Peyer's patch (tissue), 4 donors: ENCODE measurements around the gene GPX4. TPM values are rescaled to one million over a fixed set of nuclear protein-coding genes. Genes with fewer than 3 reads are reported as not detected.

Experiments used
- DNase-seq, 3 donors: peaks; one replicate each; pipeline ENCODE4 v3.0.0-alpha.2; 2017 to 2019
- H3K27ac ChIP-seq, 4 donors: fragments of 200-600 bp; sonication (generic); one replicate each; pipeline ENCODE4 v1.5.1; 2016 to 2019
- H3K27me3 ChIP-seq, 2 donors: fragments of 200-600 bp; sonication (generic); one replicate each; pipeline ENCODE4 v1.5.1; 2019
- H3K36me3 ChIP-seq, 3 donors: fragments of 200-600 bp; sonication (generic); one replicate each; pipeline ENCODE4 v1.5.1; 2016 to 2019
- H3K4me1 ChIP-seq, 4 donors: fragments of 200-600 bp; sonication (generic); one replicate each; pipeline ENCODE4 v1.5.1; 2016 to 2019
- H3K4me3 ChIP-seq, 4 donors: fragments of 200-600 bp; sonication (generic); 1 replicate in 3 of 4; 2 replicates in 1 of 4; pipeline ENCODE4 v1.5.1; 2016 to 2019; ENCODE audit warnings: mild to moderate bottlenecking in 1 of 4
- H3K9me3 ChIP-seq, 4 donors: fragments of 200-600 bp; sonication (generic); one replicate each; pipeline ENCODE4 v1.5.1; 2016 to 2019; ENCODE audit warnings: mild to moderate bottlenecking in 1 of 4
- POLR2A ChIP-seq, 2 donors: fragments of 450-650 bp; IDR thresholded peaks; one replicate each; pipeline ENCODE4 v1.5.1; 2017; ENCODE audit warnings: antibody characterized with exemption in 2 of 2, mild to moderate bottlenecking in 2 of 2, moderate library complexity in 2 of 2
- total RNA-seq, 4 donors: library from RNA; depleted of rRNA; stranded (reverse); fragments of >200 nt; gene quantifications; one replicate each; pipeline ENCODE4 v1.1.0, GENCODE V29; 2016
- TF ChIP-seq, protein P1 (sequence below), 6 experiments: fragments of 450-650 bp in 4 of 6; fragments of 200-600 bp in 2 of 6; sonication (generic) in 1 of 6; IDR thresholded peaks; one replicate each; pipeline ENCODE4 v1.5.1; 2017 to 2019; ENCODE audit warnings: antibody characterized with exemption in 6 of 6, mild to moderate bottlenecking in 3 of 6, moderate library complexity in 1 of 6

Gene GPX4
- total RNA-seq, 4 donors from 2014 or later, result 258 to 493 (median 326) TPM

DNA sequence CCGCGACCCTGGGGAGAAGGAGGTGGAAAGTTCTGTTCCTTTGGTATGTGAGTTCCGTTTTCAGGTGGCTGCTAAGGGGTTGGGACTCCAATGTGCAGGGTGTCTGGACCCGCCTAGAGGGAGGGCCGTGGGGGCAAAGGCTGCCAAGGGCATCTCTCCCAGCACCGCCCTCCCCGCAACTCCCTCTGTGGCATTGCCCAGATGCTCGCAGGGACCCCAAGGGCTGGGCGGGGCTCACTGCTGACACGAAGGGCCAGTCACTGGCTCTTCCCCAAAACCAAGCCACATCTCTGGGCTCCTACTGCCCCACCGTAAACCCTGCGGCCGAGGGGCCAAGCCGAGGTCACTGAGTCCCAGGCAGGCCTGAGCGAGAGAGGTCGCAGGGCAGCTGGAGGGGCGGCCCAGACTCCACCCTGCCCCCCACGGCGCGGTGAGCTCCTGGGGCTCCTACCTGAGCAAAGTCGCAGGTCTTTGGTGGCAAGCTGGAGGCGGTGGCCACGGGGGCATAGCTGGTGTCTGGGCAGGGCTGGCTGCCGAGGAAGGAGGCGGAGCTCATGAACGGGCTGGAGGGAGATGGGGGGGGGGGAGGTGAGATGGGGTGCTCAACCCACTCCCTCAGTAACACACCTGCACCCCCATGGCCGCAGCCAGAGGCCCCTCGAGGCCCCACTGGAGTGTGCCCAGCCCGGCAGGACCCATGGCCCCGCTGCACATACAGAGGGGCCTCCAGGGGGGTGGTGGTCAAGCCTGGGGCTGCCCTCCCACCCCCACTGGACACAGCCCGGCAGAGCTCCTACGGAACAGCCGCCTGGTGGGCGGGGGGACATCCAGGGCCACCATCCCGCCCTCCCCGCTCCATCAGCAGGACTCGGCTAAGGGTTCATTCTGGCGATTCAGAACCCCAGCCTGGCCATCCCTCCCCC lies 43.3 kb downstream of the GPX4 start:
- TF ChIP-seq, protein P1, sequence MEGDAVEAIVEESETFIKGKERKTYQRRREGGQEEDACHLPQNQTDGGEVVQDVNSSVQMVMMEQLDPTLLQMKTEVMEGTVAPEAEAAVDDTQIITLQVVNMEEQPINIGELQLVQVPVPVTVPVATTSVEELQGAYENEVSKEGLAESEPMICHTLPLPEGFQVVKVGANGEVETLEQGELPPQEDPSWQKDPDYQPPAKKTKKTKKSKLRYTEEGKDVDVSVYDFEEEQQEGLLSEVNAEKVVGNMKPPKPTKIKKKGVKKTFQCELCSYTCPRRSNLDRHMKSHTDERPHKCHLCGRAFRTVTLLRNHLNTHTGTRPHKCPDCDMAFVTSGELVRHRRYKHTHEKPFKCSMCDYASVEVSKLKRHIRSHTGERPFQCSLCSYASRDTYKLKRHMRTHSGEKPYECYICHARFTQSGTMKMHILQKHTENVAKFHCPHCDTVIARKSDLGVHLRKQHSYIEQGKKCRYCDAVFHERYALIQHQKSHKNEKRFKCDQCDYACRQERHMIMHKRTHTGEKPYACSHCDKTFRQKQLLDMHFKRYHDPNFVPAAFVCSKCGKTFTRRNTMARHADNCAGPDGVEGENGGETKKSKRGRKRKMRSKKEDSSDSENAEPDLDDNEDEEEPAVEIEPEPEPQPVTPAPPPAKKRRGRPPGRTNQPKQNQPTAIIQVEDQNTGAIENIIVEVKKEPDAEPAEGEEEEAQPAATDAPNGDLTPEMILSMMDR (IDR thresholded peaks at IDR 0.05), result no peak
- no peak for TF ChIP-seq POLR2A (IDR thresholded peaks at IDR 0.05)
- no peak for DNase-seq
- peaks cover 0 to 77% (median 0%) of the 10 kb centered on the region in 3 donors for H3K36me3 ChIP-seq

DNA sequence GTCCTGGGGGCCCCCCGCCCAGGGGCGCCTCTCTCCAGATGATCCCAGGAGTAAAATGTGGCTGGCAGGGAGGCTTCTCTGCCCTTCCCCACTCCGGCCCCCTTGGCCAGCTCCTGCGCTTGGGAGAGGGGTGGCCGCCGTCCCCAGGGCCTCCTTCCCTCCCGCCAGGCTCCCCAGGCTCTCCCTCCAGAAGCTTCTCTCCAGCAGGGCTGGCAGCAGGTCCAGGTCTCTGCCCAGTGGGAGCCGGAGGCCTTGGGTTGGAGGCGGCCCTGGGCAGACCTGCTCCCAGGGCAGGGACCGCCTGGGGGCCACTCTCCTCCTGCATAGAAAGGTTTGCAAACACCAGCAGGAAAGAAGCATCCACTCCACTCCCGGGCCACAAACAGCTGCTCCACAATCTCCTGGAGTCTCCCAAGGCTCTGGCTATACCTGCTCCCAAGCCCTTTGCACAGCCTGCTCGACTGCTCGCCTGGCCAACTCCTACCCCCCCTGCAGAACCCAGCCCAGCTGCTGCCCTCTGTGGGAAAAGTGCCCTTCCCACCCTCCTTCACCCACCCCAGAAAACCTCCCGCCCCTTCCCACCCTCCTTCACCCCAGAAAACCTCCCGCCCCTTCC lies 44.2 kb downstream of the GPX4 start:
- H3K27ac ChIP-seq, result no peak overlapping the region
- no peaks in the 10 kb centered on the region for H3K9me3 ChIP-seq
- H3K27me3 ChIP-seq, result no peaks in the 10 kb centered on the region
- peaks cover 0 to 78% (median 0%) of the 10 kb centered on the region in 3 donors for H3K36me3 ChIP-seq
- TF ChIP-seq POLR2A (IDR thresholded peaks at IDR 0.05), result no peak
- TF ChIP-seq, protein P1 (IDR thresholded peaks at IDR 0.05), result no peak
- no peak overlapping the region for H3K4me3 ChIP-seq
- no peaks in the 10 kb centered on the region for H3K4me1 ChIP-seq
- DNase-seq, result no peak

More for the DNA sequence above, 43.3 kb downstream of the GPX4 start:
- no peaks in the 10 kb centered on the region for H3K27me3 ChIP-seq
- H3K4me3 ChIP-seq, result no peak overlapping the region
- H3K27ac ChIP-seq, result no peak overlapping the region
- no peaks in the 10 kb centered on the region for H3K9me3 ChIP-seq
- H3K4me1 ChIP-seq, result no peaks in the 10 kb centered on the region

DNA sequence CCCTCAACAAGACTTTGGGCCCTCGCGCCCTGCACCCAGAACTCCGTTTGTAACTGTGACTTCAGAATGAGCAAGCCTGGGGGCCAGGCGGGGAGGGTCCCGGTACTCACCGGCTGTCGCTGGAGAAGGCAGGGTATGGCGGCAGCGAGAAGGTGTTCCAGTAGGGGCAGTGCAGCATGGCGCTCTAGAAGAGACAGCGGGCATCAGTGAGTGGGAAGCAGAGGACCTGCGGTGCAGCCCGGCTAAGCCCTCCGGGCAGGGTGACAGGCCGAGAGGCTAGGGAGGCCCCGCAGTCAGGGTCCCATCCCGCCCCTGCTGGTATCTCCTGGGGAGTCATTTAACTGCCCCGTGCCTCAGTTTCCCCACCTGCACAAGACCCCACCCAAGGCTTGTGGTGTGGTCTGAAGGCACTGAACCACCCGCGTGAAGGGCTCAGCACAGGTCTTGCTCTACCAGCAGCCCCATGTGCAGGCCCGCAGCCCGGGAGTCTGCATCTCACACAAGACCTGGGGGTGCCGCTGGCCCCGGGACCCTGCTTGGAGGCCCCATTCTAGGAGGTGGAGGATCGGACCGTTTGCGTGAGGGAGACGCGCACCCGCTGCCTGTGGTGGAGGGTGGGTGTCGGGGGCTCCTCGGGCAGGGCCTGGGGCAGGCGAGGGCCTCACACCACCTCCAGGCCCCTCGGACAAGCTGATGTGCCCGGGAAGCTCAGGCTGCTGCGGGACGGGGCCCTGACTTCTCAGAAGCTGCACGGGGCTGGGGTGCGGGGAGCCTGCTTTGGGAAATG lies 45.7 kb downstream of the GPX4 start:
- Histone ChIP-seq H3K4me3 (no peak overlapping the region), H3K27ac (no peak overlapping the region), H3K27me3 (no peaks in the 10 kb centered on the region), H3K9me3 (no peaks in the 10 kb centered on the region), H3K4me1 (peaks cover 0 to 5% (median under 1%) of the 10 kb centered on the region in 4 donors), H3K36me3 (peaks cover 0 to 76% (median 0%) of the 10 kb centered on the region in 3 donors)
- TF ChIP-seq, protein P1 (IDR thresholded peaks at IDR 0.05), result no peak
- no peak for TF ChIP-seq POLR2A (IDR thresholded peaks at IDR 0.05)
- no peak for DNase-seq

DNA sequence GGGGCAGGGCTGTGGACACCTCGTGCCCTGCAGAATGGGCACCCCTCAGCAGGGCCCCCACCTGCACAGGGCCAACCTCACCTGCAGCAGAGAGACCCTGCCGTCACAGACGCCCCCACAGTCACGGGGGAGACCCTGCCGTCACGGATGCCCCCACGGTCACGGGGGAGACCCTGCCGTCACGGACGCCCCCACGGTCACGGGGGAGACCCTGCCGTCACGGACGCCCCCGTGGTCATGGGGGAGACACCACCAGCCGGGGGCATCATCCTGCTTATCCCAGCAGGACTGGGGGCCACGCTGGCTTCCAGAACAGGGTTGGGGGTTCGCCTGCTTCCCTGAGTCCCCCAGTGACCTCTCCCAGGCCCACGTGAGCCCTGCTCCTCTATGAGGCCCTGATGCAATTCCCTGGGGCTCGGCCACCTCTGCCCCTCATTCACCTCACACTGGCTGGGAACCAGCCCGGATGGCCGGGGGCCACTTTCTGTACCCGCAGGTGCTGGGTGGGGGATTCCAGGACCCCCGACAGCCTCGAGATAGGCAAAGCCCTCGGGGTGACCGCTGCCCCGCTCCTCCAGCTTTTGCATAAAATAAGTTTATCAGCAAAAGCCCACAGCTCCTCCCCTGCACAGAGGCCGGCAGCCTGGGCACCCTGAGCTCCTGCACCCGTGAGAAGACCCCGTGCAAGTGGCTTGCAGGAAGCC lies 46.7 kb downstream of the GPX4 start:
- peaks cover 0 to 73% (median 0%) of the 10 kb centered on the region in 3 donors for H3K36me3 ChIP-seq
- peak overlapping the region in 1 of 4 donors; percentile 39 for H3K27ac ChIP-seq

More for the DNA sequence above, 46.7 kb downstream of the GPX4 start:
- no peak for TF ChIP-seq POLR2A (IDR thresholded peaks at IDR 0.05)
- TF ChIP-seq, protein P1 (IDR thresholded peaks at IDR 0.05), result no peak
- Histone ChIP-seq H3K27me3 (no peaks in the 10 kb centered on the region), H3K9me3 (no peaks in the 10 kb centered on the region), H3K4me1 (peaks cover 0 to 16% (median 4%) of the 10 kb centered on the region in 4 donors), H3K4me3 (no peak overlapping the region)
- DNase-seq, result no peak
